Left ventricle myocardium inferior (tissue), 1 donor: Measurements from ENCODE around the gene SORL1-AS1.

Source experiments
- DNase-seq: peaks from one replicate; pipeline ENCODE4 v3.0.0-alpha.2; 2020
- H3K27ac ChIP-seq: fragments of 200-600 bp; replicated peaks from 2 replicates; pipeline ENCODE4 v1.8.0; 2021
- H3K27me3 ChIP-seq: fragments of 200-600 bp; 2 replicates; pipeline ENCODE4 v1.8.0; 2021; ENCODE audit warnings: low read depth
- H3K36me3 ChIP-seq: fragments of 200-600 bp; 2 replicates; pipeline ENCODE4 v1.8.0; 2021
- H3K4me1 ChIP-seq: fragments of 200-600 bp; 2 replicates; pipeline ENCODE4 v1.8.0; 2021
- H3K4me3 ChIP-seq: fragments of 200-600 bp; 2 replicates; pipeline ENCODE4 v1.8.0; 2021; ENCODE audit warnings: mild to moderate bottlenecking, moderate library complexity
- H3K9me3 ChIP-seq: fragments of 200-600 bp; replicated peaks from 2 replicates; pipeline ENCODE4 v1.8.0; 2021
- intact Hi-C: fragments of 100-400 bp; cut with micrococcal nuclease; formaldehyde crosslinking; loops from one replicate; pipeline ENCODE4 v1.11.0; 2022
- TF ChIP-seq, protein P1 (sequence below): fragments of 200-600 bp; IDR thresholded peaks from 2 replicates; pipeline ENCODE4 v1.8.0; 2021; ENCODE audit warnings: antibody characterized with exemption, mild to moderate bottlenecking, borderline replicate concordance
- donor health status: DM: no; HTN: yes; CAD: no; lungs with severe emphysema.

The SORL1-AS1 gene

DNA sequence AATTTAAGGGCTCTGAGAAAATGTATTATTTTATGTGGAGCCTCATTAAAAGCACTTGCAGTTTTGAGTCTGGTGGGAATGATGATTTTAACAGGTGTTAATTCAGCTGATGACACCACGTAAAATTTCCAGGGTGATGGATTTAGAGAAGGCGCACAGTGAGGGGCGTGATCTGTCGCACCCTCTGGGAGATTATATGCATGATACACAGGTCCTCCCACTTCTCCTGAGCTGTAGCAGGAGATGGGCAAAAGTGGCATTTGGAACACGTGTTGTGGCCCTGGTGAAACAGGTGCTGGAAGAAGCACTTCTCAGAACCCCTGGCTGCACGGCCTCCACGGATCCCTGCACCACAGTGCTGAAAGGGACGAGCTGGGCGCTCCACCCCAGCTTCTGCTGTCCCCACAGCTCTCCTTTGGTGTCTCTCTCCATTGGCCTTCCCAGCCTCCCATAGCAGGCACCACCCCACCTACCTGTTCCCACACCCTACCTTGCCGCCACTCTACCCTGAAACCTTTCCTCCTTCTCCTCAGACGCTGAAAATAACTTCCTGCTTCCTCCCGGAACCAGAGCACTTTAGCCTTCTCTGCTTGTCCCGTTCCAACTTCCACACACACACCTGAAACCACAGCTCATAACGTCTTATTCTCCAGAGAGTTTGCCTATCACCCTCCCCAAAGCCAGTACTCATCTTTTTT lies 7.5 kb downstream of the SORL1-AS1 start:
- no peak for DNase-seq
- Histone ChIP-seq H3K4me3 (no peak overlapping the region), H3K27me3 (peaks cover 8% of the 10 kb centered on the region), H3K4me1 (no peaks in the 10 kb centered on the region), H3K27ac (no peak overlapping the region), H3K9me3 (no peaks in the 10 kb centered on the region), H3K36me3 (no peaks in the 10 kb centered on the region)
- TF ChIP-seq, protein P1, sequence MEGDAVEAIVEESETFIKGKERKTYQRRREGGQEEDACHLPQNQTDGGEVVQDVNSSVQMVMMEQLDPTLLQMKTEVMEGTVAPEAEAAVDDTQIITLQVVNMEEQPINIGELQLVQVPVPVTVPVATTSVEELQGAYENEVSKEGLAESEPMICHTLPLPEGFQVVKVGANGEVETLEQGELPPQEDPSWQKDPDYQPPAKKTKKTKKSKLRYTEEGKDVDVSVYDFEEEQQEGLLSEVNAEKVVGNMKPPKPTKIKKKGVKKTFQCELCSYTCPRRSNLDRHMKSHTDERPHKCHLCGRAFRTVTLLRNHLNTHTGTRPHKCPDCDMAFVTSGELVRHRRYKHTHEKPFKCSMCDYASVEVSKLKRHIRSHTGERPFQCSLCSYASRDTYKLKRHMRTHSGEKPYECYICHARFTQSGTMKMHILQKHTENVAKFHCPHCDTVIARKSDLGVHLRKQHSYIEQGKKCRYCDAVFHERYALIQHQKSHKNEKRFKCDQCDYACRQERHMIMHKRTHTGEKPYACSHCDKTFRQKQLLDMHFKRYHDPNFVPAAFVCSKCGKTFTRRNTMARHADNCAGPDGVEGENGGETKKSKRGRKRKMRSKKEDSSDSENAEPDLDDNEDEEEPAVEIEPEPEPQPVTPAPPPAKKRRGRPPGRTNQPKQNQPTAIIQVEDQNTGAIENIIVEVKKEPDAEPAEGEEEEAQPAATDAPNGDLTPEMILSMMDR, result no peak
- intact Hi-C loops, result no loop called here

DNA sequence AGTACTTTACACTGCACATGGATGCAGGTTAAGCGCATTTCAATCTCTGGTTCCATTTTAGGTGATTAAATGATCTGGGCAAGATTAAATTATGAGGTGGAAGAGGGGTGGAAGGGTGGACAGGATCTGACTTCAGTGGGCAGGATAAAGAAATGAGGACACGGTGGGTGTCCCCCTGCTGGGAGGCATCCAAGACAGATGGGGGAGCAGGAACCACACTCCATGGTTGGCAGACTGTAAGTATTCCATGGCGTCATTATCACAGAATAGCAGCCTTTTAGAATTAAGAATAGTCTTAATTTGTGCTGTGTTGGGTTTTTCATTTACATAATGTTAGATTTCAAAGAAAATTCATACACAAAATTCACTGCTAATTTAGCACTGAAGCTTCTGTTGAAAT lies 8.2 kb downstream of the SORL1-AS1 start:
- H3K36me3 ChIP-seq, result no peaks in the 10 kb centered on the region
- peaks cover 1% of the 10 kb centered on the region for H3K27me3 ChIP-seq
- no peak overlapping the region for H3K27ac ChIP-seq
- no peaks in the 10 kb centered on the region for H3K4me1 ChIP-seq
- H3K4me3 ChIP-seq, result no peak overlapping the region
- no peak for DNase-seq
- intact Hi-C loops, result no loop called here
- TF ChIP-seq, protein P1, result no peak
- H3K9me3 ChIP-seq, result no peaks in the 10 kb centered on the region

DNA sequence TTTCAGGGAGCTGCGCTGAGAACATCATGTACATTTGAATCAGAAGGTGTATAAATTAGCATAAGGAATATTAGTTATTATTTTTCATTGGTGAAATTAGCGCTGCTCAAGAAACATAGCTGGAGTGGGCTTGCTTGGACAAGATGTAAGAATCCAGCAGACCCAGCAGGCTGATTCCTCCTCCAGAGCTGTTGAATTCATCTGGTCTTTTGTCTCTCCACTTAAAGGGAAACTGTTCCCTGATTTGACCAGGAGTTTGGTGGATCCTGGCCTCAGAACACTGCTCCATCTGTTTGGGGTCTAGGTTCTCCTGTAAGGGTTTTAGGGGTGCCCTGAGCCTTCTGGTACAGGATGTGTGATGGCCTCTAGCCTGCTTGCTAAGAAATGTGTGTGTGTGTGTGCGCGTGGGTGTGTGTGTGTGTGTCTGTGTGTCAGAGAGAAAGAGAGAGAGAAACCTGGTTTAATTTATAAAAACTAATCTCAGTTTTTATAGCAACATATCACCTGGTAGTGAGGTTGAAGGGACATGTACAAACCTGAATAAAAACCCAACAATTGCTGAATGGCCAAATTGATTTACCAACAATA lies 9.0 kb downstream of the SORL1-AS1 start:
- intact Hi-C loops, result no loop called here
- TF ChIP-seq, protein P1, result no peak
- no peak for DNase-seq
- no peaks in the 10 kb centered on the region for H3K4me1 ChIP-seq
- no peak overlapping the region for H3K27ac ChIP-seq
- no peaks in the 10 kb centered on the region for H3K9me3 ChIP-seq
- H3K27me3 ChIP-seq, result no peaks in the 10 kb centered on the region
- no peak overlapping the region for H3K4me3 ChIP-seq
- no peaks in the 10 kb centered on the region for H3K36me3 ChIP-seq

DNA sequence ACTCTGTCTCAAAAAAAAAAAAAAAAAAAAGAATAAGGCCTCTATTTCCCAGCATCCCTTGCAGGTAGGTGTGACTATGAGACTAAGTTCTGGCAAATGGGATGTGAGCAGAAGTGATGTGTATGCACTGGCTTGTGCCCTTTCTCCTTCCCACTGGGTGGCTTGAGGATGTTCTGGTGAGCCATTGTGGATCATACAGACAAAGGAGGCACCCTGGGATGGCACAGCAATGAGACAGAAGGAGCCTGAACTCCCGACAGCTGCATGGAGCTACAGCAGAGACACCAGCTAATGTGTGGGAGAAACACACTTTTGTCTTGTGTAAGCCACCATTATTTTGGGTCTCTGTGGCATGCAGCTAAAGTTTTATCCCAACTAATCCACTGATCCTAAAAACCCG lies 11.2 kb downstream of the SORL1-AS1 start:
- no peaks in the 10 kb centered on the region for H3K9me3 ChIP-seq
- TF ChIP-seq, protein P1, result no peak
- no peak for DNase-seq
- intact Hi-C loops, result no loop called here
- H3K27me3 ChIP-seq, result no peaks in the 10 kb centered on the region
- no peak overlapping the region for H3K27ac ChIP-seq
- H3K4me1 ChIP-seq, result no peaks in the 10 kb centered on the region
- no peaks in the 10 kb centered on the region for H3K36me3 ChIP-seq
- no peak overlapping the region for H3K4me3 ChIP-seq

DNA sequence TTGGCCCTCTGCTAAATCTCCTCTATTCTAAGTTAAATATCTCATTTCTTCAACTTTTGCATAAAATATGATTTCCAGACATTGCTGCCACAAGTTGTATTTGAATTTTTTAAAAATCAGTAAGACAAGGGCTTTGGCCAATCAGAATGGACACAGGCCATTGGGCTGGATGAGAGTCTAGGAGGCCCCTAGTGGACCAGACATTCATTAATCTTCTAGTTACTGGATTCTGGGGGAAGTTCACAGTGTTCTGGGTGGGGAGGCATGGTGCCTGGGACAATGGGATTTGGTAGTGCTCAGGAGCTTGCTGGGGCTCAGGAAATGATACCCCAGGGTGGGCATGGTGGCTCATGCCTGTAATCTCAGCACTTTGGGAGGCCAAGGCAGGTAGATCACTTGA lies 13.0 kb downstream of the SORL1-AS1 start:
- H3K4me3 ChIP-seq, result no peak overlapping the region
- no peaks in the 10 kb centered on the region for H3K27me3 ChIP-seq
- DNase-seq, result no peak
- H3K36me3 ChIP-seq, result no peaks in the 10 kb centered on the region
- TF ChIP-seq, protein P1, result no peak
- H3K27ac ChIP-seq, result no peak overlapping the region
- H3K9me3 ChIP-seq, result no peaks in the 10 kb centered on the region
- intact Hi-C loops, result no loop called here
- no peaks in the 10 kb centered on the region for H3K4me1 ChIP-seq
